ENCODE results near the gene HYLS1. TPM values are rescaled to one million over a fixed set of nuclear protein-coding genes. Genes with fewer than 3 reads are reported as not detected.

Gene HYLS1
- total RNA-seq, 2 donors from 2014 or later: 0.33 to 1.3 TPM

DNA sequence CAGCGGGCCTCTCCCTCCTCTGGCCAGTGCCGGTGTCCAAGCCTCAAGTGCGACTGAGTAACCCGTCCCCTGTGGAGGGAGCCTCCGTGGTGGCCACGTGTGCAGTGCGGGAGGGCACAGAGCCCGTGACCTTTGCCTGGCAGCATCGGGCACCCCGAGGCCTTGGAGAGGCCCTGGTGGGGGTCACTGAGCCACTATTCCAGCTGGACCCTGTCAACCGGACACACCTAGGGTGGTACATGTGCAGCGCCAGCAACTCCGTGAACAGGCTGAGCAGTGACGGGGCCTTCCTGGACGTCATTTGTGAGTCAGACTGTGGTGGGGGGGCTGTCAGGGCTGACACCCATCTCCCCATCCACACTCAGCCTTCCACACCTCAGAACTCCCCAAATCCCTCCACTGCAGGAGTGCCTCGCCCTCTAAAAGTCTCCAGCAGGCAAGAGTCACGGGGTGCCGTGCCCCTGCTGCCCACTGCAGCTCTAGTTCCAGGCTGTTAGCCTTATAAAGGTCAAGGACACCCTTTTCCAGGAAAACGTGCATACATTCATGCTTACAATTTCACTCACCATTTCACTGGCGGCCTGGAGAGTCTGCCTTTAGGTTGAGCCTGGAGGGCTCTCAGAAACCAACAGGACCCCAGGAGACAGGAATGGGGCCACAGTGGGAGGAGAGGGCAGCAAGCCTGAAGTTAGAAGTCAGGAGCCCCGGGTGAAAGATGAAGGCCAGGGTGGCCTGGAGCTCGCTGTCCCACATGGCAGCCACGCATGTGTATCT lies 61.0 kb downstream of the HYLS1 start:
- H3K27ac ChIP-seq: no peak overlapping the region
- H3K36me3 ChIP-seq (replicated peaks in 1 of 2; ENCODE audit: insufficient read depth in 1 of 2, low read depth in 2 of 2): no peaks in the 10 kb centered on the region
- H3K27me3 ChIP-seq: no peaks in the 10 kb centered on the region
- intact Hi-C loops (cut with DNase I): no loop called here
- WGBS, 2 donors: 70 to 75% methylated on average over 18 to 22 of the region's 23 CpGs
- no peak overlapping the region for H3K4me3 ChIP-seq
- H3K9me3 ChIP-seq: no peaks in the 10 kb centered on the region
- DNase-seq (no peak), ATAC-seq (no peak)
- H3K4me1 ChIP-seq: peaks cover 24% of the 10 kb centered on the region
- TF ChIP-seq POLR2A (IDR thresholded peaks at IDR 0.05): no peak
- TF ChIP-seq, protein P1, sequence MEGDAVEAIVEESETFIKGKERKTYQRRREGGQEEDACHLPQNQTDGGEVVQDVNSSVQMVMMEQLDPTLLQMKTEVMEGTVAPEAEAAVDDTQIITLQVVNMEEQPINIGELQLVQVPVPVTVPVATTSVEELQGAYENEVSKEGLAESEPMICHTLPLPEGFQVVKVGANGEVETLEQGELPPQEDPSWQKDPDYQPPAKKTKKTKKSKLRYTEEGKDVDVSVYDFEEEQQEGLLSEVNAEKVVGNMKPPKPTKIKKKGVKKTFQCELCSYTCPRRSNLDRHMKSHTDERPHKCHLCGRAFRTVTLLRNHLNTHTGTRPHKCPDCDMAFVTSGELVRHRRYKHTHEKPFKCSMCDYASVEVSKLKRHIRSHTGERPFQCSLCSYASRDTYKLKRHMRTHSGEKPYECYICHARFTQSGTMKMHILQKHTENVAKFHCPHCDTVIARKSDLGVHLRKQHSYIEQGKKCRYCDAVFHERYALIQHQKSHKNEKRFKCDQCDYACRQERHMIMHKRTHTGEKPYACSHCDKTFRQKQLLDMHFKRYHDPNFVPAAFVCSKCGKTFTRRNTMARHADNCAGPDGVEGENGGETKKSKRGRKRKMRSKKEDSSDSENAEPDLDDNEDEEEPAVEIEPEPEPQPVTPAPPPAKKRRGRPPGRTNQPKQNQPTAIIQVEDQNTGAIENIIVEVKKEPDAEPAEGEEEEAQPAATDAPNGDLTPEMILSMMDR (IDR thresholded peaks at IDR 0.05): no peak

DNA sequence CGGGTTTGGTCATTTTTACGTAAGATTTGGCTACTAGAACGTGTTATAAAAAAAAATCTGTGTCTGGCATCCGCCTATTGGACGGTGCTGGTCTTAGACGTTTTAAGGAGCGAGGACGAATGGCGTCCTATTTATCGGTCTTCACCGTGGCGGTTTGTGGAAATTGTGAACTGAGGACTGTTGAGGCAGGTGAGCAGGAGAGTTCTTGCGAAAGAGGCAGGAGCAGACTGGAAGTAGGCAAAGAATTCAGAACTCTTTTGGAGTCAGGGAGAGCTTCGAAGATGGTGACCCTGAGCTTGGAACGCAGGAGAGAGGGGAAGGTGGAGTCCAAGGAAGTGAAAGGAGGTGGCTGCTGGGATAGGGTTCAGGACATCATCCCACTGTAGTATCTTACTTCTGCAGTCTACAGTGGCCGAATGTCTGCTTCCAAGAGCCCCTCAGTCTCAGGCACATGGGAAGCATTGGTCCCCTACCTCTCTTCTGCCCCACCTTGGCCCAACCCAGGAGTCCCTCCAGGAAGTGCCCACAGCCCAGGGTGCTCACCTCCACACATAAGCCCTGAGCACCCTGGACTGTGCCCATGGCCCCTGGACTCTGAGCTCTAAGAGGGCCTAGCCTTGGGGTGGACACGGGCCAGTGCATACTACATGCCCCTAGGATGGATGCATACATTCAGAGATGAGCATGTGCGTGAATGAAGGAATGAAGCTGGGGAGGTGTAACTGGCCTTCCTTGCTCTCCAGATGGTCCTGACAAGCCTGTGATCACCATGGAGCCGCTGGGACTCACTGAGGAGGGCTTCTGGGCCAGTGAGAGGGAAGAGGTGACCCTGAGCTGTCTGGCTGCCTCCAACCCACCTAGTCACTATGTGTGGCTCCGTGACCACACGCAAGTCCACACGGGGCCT lies 62.1 kb downstream of the HYLS1 start:
- no peak for TF ChIP-seq POLR2A (IDR thresholded peaks at IDR 0.05)
- TF ChIP-seq, protein P1 (IDR thresholded peaks at IDR 0.05): no peak
- Histone ChIP-seq H3K4me1 (peaks cover 26% of the 10 kb centered on the region), H3K36me3 (replicated peaks in 1 of 2; ENCODE audit: insufficient read depth in 1 of 2, low read depth in 2 of 2) (no peaks in the 10 kb centered on the region), H3K27ac (no peak overlapping the region), H3K27me3 (no peaks in the 10 kb centered on the region), H3K4me3 (no peak overlapping the region), H3K9me3 (no peaks in the 10 kb centered on the region)
- DNase-seq (no peak), ATAC-seq (no peak)
- intact Hi-C loops (cut with DNase I): no loop called here
- WGBS, 2 donors: 83 to 84% methylated on average over 19 to 22 of the region's 22 CpGs

GRCh38 chr11:125950178-125950490 lies 62.7 kb downstream of the HYLS1 start:
- ATAC-seq: no peak
- Histone ChIP-seq H3K4me1 (peaks cover 26% of the 10 kb centered on the region), H3K4me3 (no peak overlapping the region), H3K27me3 (no peaks in the 10 kb centered on the region), H3K36me3 (replicated peaks in 1 of 2; ENCODE audit: insufficient read depth in 1 of 2, low read depth in 2 of 2) (no peaks in the 10 kb centered on the region), H3K9me3 (no peaks in the 10 kb centered on the region), H3K27ac (no peak overlapping the region)
- no peak for TF ChIP-seq POLR2A (IDR thresholded peaks at IDR 0.05)
- TF ChIP-seq, protein P1 (IDR thresholded peaks at IDR 0.05): no peak
- intact Hi-C loops (cut with DNase I): no loop called here
- WGBS, 2 donors: 79% methylated on average over 4 to 11 of the region's 11 CpGs
- DNase-seq: no peak

Other genes with a start within 250 kb of the HYLS1 start
- not detected for gene ACRV1, start 206.8 kb upstream of the HYLS1 start, total RNA-seq
- gene PATE1, start 141.4 kb upstream of the HYLS1 start, total RNA-seq: not detected
- not detected for gene PATE2, start 108.8 kb upstream of the HYLS1 start, total RNA-seq
- gene PATE3, start 99.5 kb upstream of the HYLS1 start, total RNA-seq: not detected
- gene PATE4, start 54.4 kb upstream of the HYLS1 start, total RNA-seq: not detected
- 1 to 10 TPM; 1.6 to 9.6 TPM for gene PUS3, start 15.5 kb downstream of the HYLS1 start, total RNA-seq
- under 1 TPM in 1 of 2 donors, not detected in 1; 0.26 TPM for gene DDX25, start 16.8 kb downstream of the HYLS1 start, total RNA-seq
- gene VSIG10L2, start 58.4 kb downstream of the HYLS1 start, total RNA-seq: not detected
- 1 to 10 TPM; 5.6 to 7.3 TPM for gene CDON, start 175.2 kb downstream of the HYLS1 start, total RNA-seq

Measured in body of pancreas (tissue), 4 donors.